GM12864 (cell line): ENCODE data around the gene KIR2DL4.
"Not testable (repeated sequence)": the region's sequence is repeated elsewhere in the genome, so short reads cannot be mapped to it uniquely, and the experiment has no call there.

Source experiments
- DNase-seq: peaks from one replicate; pipeline ENCODE4 v3.0.0-alpha.2; 2011; ENCODE audit warnings: low read depth
- H3K4me3 ChIP-seq: 2 replicates; pipeline ENCODE4 v1.5.1; 2011; ENCODE audit warnings: mild to moderate bottlenecking, low read depth, low read length, control low read depth
- TF ChIP-seq, protein P1 (sequence below): IDR thresholded peaks from 2 replicates; pipeline ENCODE4 v1.5.1; 2011; ENCODE audit warnings: low read depth, mild to moderate bottlenecking, moderate library complexity, low read length, control low read depth, inconsistent platforms; ENCODE audit errors: missing control alignments

KIR2DL4 gene

DNA sequence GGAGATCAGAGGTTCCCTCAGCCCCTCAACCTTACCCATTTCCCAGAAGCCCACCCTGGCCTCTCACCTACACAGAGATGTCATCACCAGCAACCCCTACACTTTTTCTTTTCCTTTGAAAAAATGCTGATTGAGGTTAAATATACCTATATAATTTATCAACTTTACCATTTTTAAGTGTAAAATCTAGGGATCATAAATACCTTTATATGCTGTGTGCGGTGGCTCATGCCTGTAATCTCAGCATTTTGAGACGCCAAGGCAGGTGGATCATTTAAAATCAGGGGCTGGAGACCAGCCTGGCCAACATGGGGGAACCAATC lies 3.1 kb downstream of the KIR2DL4 start:
- DNase-seq = no peak
- TF ChIP-seq, protein P1, sequence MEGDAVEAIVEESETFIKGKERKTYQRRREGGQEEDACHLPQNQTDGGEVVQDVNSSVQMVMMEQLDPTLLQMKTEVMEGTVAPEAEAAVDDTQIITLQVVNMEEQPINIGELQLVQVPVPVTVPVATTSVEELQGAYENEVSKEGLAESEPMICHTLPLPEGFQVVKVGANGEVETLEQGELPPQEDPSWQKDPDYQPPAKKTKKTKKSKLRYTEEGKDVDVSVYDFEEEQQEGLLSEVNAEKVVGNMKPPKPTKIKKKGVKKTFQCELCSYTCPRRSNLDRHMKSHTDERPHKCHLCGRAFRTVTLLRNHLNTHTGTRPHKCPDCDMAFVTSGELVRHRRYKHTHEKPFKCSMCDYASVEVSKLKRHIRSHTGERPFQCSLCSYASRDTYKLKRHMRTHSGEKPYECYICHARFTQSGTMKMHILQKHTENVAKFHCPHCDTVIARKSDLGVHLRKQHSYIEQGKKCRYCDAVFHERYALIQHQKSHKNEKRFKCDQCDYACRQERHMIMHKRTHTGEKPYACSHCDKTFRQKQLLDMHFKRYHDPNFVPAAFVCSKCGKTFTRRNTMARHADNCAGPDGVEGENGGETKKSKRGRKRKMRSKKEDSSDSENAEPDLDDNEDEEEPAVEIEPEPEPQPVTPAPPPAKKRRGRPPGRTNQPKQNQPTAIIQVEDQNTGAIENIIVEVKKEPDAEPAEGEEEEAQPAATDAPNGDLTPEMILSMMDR = no peak
- no peak overlapping the region for H3K4me3 ChIP-seq

DNA sequence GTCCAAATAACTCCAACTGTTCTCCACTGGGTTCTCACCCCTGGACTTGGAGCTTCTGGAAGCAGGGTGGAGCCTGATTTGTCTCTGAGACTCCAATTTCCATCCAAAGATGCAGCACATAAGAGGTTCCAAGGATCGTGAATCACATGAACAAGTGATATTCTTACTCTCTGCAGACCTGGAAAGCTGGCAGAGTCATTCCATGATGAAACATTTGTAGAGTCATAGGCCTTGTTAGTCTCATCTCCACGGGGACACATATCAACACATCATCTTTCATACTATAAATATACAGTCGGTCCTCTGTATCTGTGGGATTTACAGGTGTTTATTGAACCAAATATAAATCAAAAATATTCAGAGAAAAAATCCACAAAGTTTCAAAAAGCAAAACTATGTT lies 11.2 kb downstream of the KIR2DL4 start:
- not testable (repeated sequence) for H3K4me3 ChIP-seq, DNase-seq

DNA sequence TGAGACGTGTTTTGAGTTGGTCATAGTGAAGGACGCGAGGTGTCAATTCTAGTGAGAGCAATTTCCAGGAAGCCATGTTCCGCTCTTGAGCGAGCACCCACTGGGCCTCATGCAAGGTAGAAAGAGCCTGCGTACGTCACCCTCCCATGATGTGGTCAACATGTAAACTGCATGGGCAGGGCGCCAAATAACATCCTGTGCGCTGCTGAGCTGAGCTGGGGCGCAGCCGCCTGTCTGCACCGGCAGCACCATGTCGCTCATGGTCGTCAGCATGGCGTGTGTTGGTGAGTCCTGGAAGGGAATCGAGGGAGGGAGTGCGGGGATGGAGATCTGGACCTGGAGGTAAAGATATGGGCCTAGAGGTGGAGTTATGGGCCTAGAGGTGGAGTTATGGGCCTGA lies 12.8 kb downstream of the KIR2DL4 start, which contains the start of gene KIR3DL1:
Gene KIR3DL1 (plus strand): TSS at position 218 of the 400 bp plus-strand sequence.
- not testable (repeated sequence) for H3K4me3 ChIP-seq, DNase-seq

DNA sequence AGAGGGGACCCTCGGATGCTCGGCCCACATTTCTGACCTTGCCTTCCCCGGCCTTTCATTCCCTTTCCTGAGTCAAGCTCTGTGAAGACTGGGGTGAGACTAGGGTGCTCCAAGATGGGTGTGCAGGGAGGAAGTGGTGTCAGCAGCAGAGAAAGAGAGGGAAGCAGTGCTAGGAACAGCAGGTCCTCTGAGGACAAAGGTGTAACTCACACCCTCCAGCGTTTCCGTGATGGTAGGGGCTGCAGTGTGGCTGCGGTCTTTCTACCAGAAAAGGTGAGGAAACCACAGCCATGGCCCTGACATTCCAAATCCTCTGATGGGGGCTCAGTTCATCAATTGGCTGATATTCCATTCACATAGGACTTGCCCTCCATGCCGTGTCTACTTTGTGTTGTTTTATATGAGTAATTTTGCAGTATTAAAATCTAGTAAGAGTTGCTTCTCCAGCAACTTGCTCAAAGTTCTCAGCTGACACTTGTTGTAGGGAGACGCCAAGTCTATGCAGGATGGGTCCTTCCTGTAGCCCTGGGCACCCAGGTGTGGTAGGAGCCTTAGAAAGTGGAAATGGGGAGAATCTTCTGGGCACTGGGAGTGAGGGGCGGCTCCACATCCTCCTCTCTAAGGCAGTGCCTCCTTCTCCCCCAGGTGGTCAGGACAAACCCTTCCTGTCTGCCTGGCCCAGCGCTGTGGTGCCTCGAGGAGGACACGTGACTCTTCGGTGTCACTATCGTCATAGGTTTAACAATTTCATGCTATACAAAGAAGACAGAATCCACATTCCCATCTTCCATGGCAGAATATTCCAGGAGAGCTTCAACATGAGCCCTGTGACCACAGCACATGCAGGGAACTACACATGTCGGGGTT lies 14.5 kb downstream of the KIR2DL4 start:
- TF ChIP-seq, protein P1 = no peak
- DNase-seq = no peak
- no peak overlapping the region for H3K4me3 ChIP-seq

DNA sequence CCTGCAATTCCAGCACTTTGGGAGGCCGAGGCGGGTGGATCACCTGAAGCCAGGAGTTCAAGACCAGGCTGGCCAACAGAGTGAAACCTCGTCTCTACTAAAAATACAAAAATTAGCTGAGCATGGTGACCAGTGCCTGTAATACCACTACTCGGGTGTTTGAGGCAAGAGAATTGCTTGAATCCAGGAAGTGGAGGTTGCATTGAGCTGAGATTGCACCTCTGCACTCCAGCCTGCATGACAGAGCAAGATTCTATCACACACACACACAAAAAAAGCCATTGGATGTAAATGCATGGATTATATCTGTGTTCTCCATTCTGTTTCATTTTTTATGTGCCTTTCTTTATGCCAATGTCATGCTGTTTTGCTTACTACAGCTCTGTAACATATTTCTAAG lies 21.0 kb downstream of the KIR2DL4 start:
- DNase-seq, H3K4me3 ChIP-seq: not testable (repeated sequence)

DNA sequence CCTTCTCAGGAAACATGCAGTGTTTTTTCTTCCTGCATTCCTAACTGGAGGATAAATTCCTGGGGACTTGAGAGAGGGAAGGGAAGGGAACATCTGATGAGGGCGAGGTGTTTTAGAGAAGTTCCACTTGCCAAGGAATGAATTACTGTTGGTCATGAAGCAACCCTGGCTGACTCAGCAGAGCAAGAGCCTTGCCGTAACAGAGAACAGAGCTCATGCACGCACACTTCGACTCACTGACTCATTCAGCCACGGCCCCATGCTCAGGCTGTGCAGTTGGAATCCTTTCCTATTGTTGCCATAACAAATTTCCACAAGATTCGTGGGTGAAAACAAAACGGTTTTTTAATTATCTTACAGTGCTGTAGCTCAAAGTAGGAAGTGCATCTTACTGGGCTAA lies 21.9 kb downstream of the KIR2DL4 start:
- not testable (repeated sequence) for H3K4me3 ChIP-seq, DNase-seq

DNA sequence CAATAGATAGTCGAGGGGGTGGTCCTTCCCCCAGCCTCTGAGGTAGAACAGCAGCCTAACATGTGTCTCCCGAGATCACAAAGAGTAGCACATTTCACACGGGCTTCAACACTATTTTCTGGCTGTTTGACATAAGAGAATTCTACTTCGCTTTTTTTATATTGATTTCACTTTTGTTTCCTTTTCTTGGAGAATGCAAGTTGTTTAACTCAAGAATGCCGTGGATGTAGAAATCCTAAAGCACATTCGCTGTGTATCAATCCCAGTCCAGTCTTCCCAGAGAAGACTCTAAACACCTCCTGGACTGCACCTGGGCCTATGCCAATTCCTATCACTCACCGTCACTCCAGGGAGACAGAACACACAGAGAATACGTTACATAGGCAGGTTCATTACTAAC lies 24.7 kb downstream of the KIR2DL4 start:
- not testable (repeated sequence) for H3K4me3 ChIP-seq, DNase-seq

DNA sequence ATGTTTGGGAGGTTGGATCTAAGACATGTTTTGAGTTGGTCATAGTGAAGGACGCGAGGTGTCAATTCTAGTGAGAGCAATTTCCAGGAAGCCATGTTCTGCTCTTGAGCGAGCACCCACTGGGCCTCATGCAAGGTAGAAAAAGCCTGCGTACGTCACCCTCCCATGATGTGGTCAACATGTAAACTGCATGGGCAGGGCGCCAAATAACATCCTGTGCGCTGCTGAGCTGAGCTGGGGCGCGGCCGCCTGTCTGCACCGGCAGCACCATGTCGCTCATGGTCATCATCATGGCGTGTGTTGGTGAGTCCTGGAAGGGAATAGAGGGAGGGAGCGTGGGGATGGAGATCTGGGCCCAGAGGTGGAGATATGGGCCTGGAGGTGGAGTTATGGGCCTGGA lies 29.1 kb downstream of the KIR2DL4 start, which contains the start of gene KIR2DS4:
Gene KIR2DS4 (plus strand): TSS at position 181 of the 400 bp plus-strand sequence.
- not testable (repeated sequence) for DNase-seq, H3K4me3 ChIP-seq

DNA sequence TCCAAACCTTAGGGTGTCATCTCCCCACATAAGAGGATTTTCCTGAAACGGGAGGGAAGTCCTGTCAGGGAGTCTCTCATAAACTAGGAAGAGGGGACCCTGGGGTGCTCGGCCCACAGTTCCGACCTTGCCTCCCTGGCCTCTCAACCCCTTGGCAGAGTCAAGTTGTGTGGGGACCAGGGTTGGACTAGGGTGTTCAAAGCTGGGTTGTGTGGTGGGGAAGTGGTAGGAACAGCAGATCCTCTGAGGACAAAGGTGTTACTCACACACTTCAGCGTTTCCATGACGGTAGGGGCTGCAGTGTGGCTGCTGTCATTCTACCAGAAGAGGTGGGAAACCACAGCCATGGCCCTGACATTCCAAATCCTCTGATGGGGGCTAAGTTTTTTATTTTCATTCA lies 31.7 kb downstream of the KIR2DL4 start:
- not testable (repeated sequence) for H3K4me3 ChIP-seq

DNA sequence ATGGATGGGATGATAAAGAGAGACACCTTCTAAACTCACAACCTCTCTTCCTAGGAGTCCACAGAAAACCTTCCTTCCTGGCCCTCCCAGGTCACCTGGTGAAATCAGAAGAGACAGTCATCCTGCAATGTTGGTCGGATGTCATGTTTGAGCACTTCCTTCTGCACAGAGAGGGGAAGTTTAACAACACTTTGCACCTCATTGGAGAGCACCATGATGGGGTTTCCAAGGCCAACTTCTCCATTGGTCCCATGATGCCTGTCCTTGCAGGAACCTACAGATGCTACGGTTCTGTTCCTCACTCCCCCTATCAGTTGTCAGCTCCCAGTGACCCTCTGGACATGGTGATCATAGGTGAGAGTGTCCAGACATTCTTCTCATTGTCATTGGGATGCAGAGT lies 34.1 kb downstream of the KIR2DL4 start:
- H3K4me3 ChIP-seq, DNase-seq: not testable (repeated sequence)

More for the DNA sequence above, 31.7 kb downstream of the KIR2DL4 start:
- not testable (repeated sequence) for DNase-seq

DNA sequence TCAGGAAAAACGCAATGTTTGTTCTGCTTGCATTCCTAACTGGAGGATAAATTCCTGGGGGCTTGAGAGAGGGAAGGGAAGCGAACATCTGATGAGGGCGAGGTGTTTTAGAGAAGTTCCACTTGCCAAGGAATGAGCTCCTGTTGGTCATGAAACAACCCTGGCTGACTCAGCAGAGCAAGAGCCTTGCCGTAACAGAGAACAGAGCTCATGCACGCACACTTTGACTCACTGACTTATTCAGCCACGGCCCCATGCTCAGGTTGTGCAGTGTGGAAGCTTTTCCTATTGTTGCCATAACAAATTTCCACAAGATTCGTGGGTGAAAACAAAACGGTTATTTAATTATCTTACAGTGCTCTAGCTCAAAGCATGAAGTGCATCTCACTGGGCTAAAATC lies 39.8 kb downstream of the KIR2DL4 start:
- not testable (repeated sequence) for DNase-seq, H3K4me3 ChIP-seq

DNA sequence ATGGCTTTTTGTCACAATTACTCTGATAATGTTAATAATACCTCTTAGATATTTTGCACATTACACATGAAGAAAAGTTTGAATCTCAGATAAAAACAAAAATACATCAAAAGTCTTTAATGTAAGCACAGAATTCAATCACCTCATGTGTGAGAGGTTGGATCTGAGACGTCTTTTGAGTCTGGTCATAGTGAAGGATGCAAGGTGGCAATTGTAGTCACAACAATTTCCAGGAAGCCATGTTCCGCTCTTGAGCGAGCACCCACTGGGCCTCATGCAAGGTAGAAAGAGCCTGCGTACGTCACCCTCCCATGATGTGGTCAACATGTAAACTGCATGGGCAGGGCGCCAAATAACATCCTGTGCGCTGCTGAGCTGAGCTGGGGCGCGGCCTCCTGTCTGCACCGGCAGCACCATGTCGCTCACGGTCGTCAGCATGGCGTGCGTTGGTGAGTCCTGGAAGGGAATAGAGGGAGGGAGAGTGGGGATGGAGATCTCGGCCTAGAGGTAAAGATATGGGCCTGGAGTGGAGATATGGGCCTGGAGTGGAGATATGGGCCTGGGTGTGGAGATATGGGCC lies 46.7 kb downstream of the KIR2DL4 start, which contains the start of gene KIR3DL2:
Gene KIR3DL2 (plus strand): TSS at position 383 of the 580 bp plus-strand sequence. CDS start 33 bp downstream, at position 416.
- not testable (repeated sequence) for H3K4me3 ChIP-seq, DNase-seq
